GM21576 (cell line): ENCODE data around the gene XXYLT1.

Experiments used
- ATAC-seq: cut with Tn5 transposase; IDR thresholded peaks from one replicate; pipeline ENCODE4 v1.9.1; 2021; ENCODE audit warnings: mild to moderate bottlenecking, moderate library complexity; ENCODE audit not compliant: unreplicated experiment

Gene XXYLT1

DNA sequence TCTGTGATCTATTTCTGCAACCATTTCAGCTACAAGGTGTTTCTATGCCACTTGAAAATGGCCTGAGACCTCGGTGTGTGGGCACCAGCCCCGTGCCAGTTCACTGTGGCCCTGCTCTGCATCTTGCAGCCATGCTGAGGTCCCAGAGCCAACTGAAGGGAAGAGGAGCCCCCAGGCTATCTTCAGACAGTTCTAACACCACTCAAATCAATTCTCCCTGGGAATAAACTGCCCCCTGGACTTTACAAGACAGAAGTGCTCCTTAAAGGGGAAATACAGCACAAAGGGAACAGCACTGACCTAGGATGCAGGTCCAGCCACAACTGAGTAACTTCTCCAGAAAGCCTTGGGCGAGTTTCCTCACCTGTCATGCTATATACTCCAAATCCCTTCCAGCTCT, 3.9 kb downstream of the XXYLT1 start:
- ATAC-seq: no peak

DNA sequence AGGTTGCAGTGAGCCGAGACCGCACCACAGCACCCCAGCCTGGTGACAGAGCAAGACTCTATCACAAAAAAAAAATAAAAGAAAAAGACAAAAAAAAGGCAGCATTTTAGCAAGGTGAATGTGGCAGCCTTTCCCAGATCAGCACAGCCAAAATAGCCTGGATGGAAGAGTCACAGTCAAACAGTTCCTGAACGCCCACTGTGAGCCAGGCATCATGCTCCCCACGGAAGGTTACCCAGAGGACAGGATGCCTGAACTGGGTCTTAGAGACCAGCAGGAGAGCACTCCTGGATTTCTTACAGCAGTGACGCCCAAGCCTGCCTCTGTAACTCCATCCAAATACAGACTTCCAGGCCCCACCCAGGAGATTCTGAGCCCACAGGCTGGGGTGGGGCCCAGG, 4.5 kb downstream of the XXYLT1 start:
- ATAC-seq: no peak

DNA sequence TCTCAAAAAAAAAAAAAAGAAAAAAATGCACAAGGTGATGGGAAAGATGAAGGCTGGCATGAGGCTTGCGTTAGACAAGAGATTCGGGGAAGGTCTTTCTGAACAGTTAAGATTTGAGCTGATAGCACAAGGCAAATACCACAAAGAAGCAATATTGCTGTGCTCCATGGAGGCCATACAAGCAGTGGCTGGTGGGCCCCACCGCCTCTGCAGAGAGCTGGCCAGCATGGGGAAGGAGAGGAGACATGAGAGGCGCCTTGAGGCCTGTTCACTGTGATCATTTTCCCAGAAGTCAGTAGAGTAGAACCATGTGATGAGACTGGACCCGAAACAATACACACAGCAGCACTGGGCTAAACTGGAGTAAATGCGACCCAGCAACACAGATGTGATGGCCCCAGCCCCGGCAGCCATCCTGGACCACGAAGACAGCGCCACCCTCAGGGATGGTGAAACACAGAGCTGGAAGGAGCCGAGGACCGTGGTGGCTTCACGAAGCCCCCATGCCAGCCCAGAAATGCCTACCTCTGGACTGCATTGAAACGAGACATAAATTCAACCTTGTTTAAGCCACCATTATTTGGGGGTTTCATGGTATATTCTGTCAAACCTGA, 5.5 kb downstream of the XXYLT1 start:
- ATAC-seq: no peak

DNA sequence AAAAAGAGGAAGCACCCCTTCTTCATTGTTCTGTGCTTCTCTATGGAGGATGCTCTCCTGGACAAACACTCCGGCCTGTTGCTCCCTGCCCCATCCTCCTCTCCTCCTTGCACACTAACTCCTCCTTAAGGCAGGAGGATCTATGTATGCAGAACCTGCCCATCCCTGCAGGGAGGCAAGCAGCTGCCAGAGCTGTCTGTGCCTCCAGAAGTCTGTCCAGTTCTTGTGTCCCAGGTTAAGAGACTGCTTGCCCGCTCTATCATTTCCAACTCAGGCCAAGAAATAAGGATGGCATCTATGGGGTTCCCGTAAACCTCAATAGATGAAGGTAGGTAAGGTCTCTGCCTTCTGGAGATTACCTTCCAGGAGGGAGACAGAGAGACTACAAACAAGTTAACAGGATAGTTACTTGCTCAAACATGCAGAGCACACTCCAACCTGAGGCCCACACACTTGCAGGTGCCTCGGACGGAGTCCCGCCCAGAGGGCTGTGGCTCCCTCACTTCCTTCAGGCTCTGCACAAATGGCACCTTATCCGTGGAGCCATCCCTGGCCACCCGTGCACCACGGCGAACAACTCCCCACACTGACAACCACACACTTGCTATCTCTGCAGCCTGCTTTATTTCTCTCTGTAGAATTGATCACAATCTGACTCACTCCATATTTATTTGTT, 6.9 kb downstream of the XXYLT1 start:
- no peak for ATAC-seq

DNA sequence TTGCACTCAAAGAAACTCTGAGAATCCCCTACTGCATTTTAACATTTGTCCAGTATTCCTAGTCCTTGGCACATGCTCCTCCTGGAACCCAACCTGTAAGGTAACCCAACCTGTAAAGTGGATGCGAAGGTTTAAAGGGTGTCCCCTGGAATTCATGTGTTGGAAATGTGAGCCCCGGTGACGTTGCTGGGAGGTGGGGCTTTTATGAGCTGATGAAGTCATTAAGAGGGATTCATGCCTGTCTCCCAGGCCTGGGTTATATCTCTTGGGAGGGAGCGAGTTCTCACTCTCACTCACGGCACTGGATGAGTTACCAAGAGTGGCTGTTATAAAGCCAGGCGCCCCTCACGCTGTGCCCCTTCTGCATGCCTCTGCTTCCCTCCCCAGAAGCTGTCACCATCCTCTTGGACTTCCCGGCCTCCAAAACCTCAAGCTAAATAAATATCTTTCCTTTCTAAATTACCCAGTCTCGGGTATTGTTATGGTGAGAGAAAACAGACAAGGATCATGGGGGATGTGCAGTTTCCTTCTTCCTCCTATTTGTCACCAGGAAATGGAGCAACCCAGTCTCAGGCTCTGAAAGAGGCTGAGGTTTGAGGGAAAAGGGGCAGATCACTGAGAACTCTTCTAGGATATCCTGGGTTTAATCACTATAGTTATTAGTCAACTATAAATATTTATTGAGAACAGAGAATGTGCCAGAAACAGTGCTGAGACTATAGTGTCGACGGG, 7.6 kb downstream of the XXYLT1 start:
- ATAC-seq: no peak

DNA sequence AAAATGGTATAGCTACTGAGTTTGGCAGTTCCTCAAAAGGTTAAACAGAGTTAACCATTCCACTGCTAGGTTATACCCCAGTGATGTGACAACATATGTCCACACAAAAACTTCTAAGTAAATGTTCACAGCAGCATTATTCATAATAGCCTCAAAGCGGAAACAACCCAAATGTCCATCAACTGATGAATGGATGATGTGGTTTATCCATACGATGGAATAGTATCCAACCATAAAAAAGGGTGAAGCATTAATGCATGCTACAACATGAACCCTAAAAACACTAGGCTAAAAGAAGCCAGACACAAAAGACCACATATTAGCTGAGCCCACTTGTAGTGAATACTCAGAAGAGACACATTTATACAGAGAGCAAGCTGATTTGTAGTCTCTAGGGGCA, 9.0 kb downstream of the XXYLT1 start:
- no peak for ATAC-seq

DNA sequence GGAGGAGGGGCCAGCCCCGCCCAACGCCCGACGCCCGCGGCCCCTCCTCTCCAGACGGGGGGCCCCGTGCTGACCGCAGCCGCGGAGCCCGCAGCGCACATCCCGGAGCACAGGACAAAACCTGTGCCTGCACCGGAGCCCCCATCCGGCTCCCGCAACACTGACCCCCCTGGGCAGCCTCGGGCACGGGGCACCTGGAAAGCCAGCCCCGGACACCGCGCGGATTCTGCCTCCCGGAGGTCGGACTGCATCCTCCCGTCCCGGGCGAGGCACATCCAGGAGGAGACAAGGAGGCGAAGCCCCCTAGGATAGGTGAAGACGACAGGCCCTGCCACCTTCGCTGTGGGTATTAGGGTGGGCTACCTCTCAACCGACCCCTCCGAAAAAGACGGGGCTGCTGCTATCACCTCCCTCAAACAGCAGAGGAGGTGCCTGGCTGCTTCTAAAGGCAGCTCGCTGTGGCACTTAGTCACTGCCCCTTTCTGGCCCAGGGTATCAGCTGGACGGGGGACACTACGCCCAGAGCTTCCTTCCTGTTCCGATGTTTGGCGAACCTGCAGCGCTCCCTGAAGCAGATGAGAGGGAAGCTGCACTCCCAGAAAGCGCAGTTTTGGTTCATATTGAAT, 10.6 kb downstream of the XXYLT1 start:
- peak; percentile 7 for ATAC-seq

DNA sequence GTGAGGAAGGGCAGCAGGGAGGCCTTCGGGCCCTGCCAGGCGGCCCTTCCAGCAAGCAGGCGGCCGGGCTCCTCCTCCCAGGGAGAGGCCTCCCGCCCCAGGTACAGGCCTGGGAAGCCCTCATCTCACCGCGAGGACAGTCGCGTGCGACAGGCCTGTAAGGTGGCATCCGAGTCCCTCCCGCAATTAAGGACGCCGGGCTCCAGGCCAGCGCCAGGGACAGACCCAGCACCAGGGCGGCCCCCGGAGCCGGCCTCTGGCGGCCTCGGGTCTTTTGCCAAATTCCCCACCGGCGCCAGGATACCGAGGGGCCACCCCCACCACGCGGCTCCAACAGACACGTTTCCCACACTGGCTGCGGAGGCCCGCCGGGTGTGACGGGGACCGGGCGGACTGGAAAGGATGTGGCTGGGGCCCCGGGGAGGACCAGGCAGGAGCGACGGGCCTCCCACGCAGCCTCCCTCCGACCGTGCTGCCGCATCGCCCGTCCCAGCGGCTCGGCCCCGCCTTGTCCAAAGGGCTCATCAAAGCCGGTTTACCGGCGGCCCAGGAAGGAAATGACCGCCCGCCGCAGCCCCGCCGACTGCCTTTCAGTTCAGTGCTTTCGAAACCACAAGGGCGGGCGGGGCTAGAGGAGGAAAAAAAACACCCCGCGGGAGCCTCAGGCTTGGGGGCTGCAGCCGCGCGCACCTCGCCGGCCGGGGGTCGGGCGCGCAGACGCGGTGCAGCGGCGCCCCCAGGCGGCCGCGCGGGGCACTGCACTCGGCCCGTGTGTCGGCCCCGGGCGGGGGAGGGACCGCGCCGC, 11.3 kb downstream of the XXYLT1 start:
- peak; percentile 73 for ATAC-seq

DNA sequence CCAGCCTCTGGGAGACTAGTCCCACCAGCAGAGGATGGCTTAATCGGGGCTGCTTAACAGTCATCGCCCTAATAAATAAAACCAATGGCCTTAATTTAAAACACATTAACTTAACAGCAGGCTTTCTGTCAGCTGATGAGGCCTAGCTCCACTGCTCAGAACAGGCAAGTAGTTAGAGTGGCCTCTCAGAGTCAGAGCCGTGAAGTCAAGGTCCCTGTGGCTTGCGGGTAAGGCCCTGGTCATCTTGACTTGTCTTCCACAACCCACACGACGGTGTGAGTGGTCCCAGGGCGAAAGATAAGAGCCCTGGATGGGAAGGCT, 11.8 kb downstream of the XXYLT1 start:
- ATAC-seq: no peak

DNA sequence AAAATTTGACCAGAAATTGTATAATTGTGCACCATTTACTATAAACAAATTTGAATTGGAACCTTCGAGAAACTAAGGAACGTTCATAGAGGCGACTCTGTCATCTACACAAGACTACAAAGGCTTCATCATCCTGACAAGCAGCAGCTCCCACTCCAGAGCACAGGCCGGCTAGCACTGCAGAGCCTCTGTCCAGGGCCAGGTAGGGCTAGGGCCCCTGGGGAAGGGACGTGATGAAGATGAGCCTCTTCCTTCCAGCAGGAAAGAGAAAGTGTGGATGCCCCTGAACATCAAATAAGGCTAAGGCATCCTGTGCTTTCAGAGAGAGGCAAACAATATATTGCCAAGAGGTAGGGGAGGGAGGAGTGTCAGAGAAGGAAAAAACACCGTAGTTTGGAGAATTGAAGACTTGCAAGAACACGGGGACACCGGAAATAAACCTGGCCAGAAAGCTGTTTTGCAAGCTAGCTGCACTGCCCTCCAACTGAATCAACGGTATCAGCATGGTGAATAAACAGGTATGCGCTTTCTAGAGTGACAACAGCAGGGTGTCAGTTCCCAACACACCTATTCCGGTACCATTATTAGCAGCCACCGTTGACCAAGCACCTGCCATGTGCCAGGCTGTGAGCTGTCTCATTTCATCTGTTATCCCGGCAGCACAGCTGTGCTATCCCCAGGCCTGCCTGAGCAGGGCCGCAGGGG, 12.4 kb downstream of the XXYLT1 start:
- ATAC-seq: no peak

DNA sequence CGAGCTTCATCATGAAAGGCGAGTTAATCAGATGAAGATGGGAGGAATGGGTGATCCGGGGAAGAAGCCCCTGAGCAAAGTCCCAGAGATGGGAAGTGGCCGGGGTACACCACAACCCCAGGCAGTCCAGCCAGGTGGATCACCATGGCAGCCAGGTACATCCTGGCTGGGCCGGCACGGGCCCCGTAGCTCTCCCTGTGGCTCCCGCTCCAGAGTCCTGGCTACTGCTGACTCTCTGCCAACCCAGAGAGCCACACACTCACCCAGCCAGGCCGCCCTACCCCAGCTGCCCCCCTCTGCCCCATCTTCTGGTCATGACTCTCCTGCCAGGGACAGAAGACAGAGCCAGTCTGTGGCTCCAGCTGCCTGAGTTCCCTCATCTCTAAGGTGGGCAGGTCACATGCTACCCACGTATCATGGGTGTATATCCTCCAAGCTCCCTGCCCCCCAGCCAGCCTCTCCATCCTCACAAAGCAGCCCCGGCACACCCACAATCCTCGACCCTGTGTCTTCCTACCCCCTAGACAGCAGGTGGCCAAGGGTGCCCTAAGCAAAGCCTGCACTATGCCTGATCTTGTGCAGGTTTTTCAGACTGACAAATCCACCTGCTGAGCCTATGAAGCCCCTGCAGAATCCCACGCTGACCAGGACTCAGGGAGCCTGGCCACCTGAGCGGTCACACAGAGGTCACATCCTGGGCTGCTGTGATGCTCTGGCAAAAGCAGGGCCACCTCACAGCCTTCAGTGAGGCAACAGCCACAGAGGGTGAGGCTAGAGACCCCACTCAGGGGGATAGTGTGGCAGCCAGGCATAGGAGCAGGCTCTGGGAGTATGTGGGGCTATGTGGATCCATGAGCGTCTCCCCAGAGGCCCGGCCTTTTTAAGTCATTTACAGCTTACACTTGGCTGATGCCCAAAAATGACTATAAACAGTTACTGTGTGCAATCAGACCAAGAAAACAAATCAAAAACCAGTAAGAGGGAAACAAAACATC, 13.2 kb downstream of the XXYLT1 start:
- no peak for ATAC-seq

DNA sequence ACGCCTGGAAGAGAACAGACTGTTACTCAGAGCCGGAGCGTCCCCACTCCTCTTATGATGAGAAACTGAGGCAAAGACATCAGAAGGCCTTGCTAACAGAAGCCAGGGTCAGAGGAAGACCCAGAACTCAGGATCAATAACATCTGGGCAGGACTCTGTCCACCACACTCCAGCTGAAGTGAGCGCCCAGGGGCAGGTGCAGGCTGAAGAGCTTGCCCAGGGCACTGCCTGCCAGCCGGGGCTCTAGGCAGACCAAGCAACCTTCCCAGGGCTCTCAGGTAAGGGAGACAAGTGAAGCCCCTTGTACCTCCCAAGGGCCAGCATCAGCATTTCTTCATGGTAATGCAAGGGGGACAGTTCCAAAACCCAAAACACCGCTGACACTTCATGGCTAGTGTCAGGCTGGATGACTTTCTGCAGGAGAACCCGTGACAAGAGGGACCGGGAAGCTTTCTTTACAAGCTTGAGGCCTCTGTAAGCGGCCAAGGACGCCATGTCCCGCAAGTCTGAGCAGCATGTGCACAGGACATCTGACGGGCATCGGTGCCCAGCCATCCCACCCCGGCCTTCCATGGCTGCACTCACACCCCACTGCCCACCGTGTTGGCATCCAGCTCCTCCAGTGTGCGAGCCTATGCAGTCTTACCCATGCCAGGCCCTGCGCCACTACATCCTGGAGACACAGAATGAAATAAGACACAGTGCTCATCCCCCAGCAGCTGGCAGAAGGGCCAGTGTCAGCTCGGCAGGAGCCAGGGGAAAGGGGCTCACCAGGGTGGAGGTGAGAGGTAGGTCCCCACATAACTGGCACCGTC, 14.1 kb downstream of the XXYLT1 start:
- no peak for ATAC-seq

DNA sequence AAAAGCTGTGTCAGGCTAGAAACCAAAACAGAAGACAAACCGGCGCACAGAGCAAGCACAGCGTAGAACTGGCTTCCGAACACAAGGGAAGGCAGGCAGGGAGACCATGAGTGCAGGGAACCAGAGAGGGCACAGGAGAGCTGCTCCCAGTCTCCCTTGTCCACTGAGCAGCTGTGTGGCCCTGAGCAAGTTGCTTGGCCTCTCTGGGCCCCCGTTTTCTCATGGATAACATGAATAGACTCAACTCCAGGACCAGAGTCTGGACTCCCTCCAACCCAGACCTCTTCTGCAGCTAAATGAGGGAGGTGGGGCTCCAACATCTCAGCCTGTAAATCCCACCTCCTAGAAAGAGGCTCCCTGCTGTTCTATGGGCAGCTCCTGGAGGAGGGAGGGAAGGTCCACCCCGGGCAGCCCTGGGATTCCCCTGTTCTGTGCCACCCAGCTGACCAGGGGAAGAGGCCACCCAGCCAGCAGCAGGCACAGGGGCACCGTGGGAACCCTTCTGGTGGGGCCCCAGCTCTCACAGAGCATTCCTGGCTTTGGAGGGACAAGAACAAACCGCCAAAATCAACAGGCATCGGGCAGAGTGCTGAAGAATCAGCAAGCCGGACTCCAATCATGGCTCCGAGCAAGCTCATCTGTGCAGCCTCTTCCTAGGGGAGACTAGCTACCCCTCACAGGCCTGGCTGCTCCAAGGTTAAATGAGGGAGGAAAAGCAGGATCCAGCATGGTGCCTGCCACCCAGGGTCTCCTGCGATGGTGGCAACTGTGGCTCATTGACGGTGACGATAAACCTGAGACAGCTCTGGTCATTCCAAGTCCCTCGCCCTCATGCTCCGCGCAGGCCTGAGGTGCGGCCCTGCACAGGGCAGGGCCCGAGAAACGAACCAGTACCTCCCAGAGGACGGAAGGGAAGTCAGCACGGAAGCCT, 15.1 kb downstream of the XXYLT1 start:
- no peak for ATAC-seq

DNA sequence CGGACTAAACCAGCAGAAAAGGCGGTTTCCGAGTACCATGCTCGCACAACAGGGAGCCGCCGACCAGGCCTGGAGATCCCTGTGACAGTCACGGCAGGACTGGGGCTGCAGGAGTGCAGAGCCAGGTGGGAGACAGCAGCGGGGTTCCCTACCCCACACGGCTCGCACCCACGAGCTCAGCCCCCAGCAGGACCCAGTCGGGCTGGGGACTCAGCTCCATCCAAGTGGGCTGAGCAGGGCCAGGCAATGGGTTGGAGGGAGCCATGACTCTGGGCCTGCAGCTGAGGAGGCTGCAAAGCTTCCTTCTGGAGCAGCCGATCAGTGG, 15.8 kb downstream of the XXYLT1 start:
- ATAC-seq: no peak

DNA sequence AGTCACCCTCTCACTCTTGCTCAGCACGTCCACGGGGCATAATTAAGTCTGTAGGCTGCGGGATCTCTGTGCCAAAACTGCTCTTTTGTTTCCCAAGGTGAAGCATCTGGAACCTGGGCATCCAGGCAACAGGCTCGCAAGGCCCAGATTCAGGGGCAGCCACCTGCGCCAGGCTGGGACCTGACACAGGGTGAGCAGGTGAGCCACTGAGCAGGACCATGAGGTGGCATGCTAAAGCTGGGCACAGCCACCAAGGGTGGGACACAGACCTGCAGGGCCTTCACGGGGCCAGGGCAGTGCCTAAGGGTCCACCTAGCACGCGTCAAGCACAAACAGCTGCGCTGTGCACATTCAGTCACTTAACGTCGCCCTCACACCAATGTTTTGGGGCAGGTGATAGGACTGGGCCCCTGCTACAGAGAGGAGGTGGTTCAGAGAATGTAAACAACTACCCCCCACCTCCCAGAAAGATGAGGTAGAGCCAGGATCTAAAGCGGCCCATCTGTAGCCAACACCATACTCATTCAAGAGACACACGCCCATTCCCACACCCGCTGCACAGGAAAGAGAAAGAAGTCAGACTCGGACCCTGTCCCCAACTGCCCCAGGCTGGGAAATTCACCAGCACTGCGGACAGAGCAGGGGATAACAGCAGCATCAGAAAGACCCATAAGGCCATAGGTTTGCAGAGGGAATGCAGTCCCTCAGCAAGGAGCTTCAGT, 16.3 kb downstream of the XXYLT1 start:
- ATAC-seq: no peak

DNA sequence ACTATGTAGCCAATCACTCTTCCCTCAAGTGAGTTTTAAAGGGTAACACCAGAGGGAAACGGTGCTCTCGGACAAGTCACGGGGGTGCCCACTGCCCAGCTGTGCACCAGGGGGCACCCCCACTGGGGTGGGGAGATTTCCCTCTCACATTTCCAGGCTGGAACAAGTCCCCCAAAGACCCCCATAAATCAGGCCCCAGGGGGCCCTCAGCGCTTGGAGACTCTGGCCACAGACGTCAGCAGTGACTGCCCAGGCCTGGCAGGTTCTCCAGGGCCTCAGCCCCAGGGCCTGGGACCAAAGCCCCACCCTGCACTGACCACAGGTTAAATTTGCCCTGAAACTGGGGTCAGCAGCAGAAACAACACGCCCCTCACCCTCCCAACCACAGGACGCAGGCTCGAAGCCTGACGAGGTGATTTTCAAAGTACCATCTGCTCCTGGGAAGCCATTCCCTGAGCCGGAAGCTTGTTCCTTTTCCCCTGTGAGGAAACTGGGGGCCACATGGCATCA, 17.0 kb downstream of the XXYLT1 start:
- no peak for ATAC-seq
